Subcutaneous adipose tissue (tissue), 4 donors: ENCODE measurements around the gene MYRF. TPM values are rescaled to one million over a fixed set of nuclear protein-coding genes. Genes with fewer than 3 reads are reported as not detected.

Experiments used
- CTCF ChIP-seq: fragments of 450-650 bp; IDR thresholded peaks from one replicate; pipeline ENCODE4 v1.5.1; 2016; ENCODE audit warnings: low read depth, mild to moderate bottlenecking, control low read depth, antibody characterized with exemption, moderate library complexity
- total RNA-seq, 4 donors: library from RNA; depleted of rRNA; stranded (reverse); fragments of >200 nt; gene quantifications; one replicate each; pipeline ENCODE4 v1.1.0, GENCODE V29; 2016

Gene MYRF
- total RNA-seq, 4 donors from 2014 or later = 0.17 to 0.33 TPM; not detected in 2

DNA sequence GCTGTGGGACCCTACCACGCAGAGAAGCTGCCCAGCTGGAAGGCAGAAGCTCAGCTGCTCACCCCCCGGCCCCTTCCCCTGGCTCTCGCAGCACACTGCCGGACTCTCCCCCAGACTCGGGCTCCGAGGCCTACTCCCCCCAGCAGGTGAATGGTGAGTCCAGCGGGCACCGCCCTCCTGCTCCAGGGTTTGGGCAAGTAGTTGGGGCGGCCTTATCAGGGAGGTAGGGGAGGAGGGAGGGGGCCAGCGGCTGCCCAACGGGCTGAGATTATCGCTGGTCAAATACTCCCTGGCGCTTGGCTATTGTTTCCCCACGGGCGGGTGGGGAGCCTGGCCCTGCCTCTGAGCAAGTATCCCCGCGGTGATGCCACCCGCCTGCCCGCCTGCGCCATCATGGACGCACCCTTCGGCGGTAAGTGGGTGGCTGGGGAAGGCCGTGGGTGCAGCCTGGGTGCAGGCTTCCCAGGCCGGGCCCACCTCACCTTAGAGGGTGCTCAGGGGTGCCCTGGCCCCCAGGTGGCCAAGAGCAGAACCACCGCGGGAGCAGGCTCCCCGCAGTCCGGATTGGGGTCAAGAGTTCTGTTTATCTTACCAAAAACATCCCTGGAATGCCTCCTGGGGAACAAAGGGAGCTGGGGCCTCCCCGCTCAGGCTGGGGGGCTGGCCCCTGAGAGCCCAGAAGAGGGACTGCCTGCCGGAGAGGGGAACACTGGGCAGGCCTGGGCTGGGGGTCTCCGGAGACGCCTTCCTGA, 16.9 kb downstream of the MYRF start:
- TF ChIP-seq CTCF = no peak

GRCh38 chr11:61769946-61770683, 17.7 kb downstream of the MYRF start:
- no peak for TF ChIP-seq CTCF

DNA sequence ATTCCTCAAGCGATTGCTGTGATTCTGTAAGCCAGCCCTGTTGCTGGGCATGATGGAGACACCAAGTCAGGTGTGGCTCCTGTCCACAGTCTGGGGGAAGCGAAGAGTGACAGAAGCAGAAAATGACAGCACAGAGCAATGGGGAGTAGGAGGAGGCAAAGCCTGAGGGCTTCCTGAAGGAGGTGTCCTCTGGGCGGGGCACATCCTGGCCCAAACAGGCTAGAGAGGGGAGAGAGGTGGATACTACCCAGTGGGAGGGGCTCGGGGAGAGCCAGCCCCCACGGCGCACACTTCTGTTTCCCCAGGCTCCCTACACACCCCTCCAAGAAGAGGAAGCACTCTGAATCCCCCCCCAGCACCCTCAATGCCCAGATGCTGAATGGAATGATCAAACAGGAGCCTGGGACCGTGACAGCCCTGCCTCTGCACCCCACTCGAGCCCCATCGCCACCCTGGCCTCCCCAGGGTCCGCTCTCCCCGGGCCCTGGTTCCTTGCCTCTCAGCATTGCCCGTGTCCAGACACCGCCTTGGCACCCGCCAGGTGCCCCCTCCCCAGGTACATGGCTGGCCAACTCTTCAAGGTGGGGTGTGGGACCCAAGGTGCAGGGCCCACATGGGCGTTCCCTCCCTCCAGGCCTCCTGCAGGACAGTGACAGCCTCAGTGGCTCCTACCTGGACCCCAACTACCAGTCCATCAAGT, 18.9 kb downstream of the MYRF start:
- no peak for TF ChIP-seq CTCF

DNA sequence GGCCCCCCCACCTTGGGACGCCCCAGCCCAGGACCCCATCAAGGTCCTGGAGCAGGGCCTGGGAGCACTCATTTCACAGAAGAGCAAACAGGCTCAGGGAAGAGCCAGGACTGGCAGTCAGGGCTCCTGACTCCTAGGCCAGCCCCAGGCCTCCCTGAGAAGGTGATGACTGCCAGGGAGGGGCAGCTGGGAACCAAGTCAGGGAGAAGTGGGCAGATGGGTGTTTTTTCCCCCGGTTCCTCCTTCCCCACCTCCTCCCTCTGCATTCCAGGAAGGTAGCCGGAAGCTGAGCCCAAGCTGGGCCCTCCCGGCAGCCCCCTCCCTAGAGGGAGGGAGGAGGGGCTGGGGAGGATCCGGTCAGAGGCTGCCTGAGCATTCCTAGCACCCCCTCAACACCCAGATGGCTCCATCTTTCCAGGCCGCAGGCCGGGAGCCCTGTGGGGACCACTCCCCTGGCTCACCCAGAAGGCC, 19.6 kb downstream of the MYRF start:
- no peak for TF ChIP-seq CTCF

DNA sequence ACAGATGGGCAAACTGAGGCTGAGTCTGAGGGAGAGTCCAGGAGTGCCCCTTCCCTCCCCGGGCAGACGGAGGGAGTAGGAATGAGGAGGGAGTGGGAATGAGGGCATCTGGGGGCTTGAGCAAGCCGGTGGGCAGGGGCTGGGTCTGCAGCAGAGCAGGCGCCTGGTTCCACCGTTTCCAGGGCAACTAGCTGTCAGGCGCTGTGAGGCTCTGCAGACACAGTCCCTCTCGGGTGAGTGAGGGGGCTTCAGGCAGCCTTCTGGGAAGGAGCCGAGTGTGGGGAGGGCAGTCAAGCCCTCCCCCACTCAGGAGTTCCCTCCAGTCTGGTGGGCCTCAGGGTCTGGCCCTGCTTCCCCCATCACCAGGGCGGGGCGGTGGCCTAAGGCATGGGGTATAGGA, 20.9 kb downstream of the MYRF start:
- no peak for TF ChIP-seq CTCF

DNA sequence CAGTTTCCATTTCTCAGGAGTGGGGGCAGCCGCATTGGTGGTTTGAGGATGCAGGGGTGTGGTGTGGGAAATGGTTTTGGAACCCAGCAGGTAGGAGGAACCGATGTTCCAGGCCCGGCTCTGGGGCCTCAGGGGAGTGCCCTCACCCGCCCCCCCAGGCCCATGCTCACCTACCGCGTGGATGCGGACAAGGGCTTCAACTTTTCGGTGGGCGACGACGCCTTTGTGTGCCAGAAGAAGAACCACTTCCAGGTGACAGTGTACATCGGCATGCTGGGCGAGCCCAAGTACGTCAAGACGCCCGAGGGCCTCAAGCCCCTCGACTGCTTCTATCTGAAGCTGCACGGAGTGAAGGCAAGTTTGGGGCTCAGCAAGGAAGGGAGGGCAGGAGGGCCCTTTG, 21.4 kb downstream of the MYRF start:
- TF ChIP-seq CTCF = no peak

DNA sequence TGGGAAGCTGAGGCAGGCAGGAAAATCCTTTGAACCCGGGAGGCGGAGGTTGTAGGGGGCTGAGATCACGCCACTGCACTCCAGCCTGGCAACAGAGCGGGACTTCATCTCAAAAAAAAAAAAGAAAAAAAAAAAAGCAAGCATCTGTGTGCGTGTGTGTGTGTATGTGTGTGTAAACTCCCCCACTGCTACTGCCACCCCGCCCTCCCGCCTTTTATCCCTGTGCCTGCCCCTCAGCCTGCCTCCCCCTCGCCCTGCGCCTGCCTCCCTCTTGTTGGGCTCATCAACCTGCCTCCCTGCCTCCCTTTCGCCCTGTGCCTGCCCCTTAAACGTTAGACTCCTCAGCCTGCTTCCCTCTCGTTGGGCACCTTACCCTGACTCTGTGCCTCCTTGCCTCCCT, 22.0 kb downstream of the MYRF start:
- no peak for TF ChIP-seq CTCF
